GM19099 (cell line): ENCODE results near the gene SLC35F1.

ENCODE experiments used
- POLR2A ChIP-seq: IDR thresholded peaks from 3 replicates; pipeline ENCODE4 v1.6.1; 2011; ENCODE audit warnings: low read depth; ENCODE audit not compliant: insufficient read length; ENCODE audit errors: extremely low read depth

Gene SLC35F1

DNA sequence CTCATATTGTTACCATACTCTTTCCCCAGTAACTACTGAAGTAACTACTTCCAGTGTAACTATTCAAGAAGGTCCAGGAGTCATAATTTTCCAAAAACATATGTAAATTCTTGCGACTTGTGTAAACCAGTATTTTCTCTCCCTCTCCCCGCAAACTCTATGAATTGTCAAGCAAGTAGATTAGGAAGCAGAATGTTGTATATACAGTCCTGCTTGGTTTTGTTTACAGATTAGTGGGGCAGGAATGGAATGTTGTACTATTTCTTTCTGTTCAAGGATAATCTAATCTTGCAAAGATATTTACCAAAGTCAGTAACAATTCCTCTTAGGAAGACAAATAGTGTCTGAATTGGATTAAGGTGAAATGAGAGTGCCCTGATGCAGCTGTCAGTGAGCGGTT lies 406.1 kb downstream of the SLC35F1 start:
- no peak for TF ChIP-seq POLR2A

DNA sequence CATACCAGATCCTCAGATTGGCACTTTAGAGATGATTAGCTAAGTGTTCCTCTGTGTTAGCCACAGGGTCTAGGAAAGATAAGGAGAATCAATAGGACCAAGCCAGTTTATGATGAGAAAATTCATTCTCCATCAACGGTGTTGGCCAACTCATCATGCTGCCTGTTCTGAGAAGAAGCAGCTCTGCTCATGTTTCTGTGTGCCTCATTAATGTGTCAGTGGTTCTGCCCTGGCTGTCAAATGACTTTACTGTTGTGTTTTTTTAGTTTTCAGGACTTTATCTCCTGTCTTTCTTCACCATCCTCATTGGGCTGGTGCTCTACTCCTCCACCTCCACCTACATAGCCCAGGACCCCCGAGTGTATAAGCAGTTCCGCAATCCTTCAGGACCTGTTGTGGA lies 406.7 kb downstream of the SLC35F1 start:
- no peak for TF ChIP-seq POLR2A

DNA sequence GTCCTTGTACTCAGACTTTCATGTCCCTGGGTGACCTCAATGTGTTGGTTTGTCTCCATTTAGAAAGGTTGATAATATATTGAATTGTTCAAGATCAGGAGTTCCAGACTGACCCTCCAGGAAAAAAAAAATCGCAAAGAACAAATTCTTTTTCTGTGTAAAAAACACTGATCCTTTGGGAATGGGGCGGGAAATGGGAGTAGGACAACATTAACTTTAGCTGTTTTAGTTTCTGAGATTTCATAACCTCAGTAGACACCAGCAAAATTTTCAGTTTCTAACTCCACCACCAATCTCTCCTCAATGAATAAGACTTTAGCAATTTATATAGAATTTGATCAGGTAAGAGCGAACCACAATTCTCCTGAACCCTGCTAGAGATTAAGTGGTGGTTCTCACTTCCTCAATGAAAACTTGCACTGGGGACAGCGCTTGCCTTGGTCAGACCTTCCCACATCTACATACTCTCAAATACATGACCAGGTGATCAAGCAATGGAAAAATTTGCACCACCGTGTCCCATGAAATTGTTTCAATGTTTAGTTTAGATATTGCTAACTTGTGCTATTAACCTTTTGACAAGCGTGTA lies 409.8 kb downstream of the SLC35F1 start:
- no peak for TF ChIP-seq POLR2A

DNA sequence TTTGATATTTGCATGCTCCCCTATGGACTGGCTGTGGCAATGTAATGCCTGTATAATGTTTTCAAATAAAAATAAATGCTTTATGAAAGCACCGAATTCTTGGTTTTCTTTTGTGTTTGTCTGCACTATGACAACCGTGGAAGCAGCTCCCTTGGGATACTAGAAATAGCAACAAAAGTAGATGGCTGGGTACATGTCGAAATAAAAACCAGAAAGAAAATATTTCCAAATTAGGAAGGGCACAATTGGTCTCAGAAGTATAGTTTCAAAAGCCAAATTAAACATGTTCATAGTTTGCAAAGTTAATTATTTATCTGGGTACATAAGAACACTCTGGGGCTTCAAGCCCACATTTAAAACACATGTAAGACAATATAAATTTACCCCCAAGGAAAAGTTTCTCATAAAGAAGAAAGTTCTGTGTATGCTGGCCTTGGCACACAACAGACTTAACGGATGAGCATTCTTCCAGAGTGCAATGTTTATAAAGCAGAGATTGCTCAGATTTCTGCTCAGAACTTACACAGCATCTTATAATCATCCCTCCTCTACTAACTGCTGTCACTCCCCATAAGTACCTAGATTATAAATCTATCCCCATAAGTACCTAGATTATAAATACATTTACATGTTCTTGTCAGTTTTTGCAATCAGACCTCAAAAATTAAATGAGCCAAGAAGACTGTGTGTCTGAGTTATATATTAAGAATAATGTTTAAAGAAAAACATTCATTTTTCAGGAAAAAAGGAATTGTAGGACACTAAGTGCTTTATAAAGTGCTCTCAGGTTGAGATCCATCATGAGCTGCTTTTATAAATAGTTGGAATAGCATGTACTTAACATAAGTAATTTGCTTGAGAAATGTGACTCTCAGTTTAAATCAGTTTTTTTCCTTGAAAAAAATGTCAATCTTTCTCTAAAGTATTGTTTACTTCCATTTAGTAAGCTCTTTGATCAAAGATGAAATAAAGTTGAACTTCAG lies 410.8 kb downstream of the SLC35F1 start:
- no peak for TF ChIP-seq POLR2A

DNA sequence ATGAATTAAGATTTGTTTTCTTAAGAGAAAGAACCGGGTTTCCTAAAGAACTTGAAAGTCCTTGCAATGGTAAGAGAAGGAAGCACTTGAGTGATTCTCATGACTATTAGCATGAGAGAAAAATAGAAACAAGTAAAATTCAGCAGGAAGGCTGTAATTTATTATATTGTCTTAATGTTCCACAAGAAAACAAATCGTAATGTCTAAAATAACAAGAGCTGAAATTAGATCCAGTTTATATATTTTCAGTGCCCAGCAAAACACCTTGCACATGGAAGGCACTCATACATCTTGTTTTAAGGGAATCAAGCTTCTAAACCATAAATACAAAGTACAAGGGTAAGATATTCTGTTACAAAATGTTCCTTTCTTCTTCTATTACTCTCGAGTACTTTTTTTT lies 411.6 kb downstream of the SLC35F1 start:
- TF ChIP-seq POLR2A: no peak

DNA sequence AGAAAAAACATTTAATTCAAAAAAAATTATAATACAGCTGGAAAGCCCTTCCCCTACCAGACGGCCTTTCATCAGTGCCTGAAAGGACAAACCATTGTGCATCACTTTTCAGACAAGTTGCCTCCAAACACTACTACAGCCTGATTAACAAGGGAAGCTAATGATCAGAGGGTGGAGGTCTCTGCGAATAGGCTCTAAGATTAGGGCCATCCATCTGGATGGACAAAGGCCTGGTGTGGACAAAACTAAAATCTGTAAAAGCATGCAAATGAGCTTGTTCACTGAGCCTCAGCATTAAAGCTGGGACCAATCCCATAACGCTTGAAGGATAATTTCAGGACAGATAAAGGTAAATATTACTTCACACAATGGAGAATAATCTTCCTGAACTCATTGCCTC lies 412.4 kb downstream of the SLC35F1 start:
- TF ChIP-seq POLR2A: no peak

DNA sequence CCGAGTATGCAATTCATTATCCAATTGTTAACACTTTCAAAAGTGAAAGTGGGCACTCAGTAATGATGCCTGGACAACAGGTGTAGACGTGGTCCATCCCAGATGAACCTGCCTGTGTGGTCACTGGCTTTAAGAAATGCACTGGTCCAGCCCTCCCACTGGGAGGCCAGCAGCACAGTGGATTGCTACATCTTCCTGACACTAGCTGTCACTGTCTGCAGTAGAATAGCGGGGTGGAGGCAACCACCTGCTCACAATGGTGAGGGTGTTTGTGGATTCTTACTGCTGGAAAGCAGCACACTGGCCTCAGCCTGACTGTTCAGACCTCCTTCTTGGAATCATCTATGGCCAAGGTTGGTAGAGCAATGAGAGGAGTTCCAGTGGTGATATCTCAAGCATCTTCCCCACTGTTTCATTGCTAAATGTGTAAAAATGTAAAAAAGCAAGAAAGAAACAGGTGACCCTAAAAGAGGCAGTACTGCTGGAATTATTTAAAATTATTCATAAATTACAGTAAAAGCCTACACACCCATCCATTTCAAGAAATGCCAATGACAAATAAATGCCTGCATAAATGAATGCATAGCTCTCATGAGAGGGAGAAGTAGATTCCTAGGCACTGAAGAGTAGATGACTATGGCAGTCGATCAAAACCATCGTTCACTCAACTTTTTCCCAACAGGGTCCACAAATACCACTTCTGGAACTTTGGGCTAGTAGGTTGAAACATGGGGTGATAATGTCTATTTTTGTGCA lies 413.0 kb downstream of the SLC35F1 start:
- TF ChIP-seq POLR2A: no peak

DNA sequence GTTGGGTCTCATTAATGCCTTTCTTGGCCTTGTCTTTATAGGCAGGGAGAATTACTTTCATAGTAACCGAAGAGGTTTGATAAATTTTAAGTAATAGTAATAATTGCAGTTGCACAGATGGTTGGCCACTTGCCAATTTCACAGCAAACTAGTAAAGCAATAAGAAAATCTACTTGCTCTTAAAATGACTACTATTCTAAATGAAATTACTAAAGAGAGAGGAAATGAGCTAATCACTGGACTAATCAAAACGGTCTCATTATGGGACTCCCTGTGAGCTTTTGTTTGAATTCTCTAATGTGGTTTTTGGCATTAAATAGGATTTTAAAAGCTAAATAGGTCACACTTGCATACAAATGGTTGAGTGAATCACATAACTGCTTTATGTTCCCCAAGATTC lies 413.6 kb downstream of the SLC35F1 start:
- no peak for TF ChIP-seq POLR2A

DNA sequence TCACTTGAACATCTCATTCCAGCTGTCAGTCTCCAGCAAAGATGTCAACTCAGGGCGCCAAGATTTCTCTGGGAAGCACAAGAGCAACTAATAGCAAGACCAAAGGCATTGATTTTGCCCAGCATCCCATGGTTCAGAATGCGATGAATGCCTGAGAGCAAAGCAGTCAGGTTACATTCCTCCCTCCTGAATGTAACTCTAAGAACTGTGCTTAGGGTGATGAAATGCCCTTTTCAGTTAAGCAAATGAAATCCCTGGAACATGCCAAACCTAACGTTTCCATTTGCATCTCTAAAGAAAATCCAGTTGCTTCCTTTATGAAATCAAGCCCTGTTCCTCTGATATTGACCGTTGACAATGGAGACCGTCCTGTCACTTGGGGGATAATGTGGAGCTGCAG lies 417.1 kb downstream of the SLC35F1 start:
- no peak for TF ChIP-seq POLR2A

DNA sequence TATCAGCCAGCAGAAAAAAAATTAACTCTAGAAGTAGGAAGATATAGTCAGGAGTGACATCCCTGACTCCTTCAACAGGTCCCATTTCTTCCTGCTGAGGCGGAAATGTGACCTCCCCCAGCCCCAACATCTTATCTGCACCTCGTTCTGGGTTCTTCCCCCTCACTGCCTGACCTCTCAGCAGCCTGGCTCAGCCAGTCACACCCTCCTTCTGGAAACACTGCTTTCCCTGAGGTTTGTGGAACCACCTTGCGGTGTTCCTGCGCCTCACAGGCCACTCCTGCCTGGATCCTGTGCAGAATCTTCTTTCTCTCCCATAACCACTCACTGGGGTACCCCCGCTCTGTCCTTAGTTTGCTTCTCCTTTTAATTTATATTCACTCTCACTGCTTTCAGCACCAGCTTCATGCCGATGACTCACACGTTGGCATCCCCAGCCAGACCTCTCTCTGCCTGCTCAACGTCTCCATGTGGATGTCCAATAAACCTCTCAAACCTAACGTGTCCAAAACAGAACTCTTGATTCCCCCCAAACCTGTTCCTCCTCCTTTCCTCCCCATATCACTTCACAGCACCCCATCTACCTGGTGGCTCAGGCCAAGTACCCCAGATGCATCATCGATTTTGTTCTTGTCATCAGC lies 418.3 kb downstream of the SLC35F1 start:
- no peak for TF ChIP-seq POLR2A

DNA sequence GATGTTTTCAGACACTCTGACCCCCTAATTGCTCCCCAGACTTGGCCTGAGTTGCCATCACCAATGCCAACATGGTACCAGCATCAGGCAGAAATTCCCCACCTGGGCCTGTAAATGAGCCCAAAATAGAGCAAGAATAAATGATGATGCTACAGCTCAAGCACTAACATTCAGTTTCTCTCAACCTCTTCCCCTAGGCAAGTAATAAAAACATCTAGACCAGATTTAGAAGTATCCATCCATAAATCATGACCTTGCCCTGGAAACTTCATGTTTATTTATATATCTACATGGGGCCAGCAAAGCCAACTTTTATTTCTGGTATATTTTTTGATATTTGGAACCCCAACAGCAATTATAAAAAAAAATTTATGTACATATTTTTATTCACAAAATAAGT lies 419.6 kb downstream of the SLC35F1 start:
- no peak for TF ChIP-seq POLR2A

DNA sequence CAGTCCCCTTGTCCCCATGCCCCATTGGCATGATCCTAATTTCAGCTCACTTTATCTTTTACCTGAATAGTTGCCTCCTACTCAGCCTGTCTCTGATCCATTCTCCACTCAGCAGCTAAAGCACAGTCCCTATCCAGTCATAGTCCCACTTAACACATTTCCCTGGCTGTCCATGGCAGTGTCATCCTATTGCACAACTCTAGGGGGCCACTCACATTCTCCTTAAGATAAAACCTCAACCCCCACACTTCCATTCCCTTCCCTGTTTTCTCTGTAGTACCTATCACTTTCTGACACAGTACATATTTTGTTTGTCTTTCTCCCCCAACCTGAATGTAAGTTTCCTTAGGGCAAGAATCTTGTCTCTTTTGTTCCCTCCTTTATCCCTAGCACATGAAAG lies 420.2 kb downstream of the SLC35F1 start:
- TF ChIP-seq POLR2A: no peak

DNA sequence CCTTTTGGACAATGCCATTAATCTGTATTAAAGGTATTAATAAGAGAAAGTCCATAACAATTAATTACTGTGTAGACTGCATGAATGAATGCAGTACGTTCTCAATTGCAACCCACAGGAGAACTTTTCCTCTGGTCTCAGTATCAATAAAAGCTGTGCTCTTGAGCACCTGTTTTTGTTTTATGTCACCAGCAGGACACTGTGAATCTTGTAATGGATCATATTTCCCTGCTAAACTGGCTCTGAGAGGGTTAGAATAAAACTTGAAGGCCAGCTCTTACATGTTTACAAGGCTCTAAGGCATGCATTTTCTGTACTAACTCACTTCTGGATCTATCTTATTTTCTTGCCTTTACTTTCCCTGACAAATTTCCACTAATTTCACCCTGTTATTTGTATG lies 426.7 kb downstream of the SLC35F1 start:
- no peak for TF ChIP-seq POLR2A

DNA sequence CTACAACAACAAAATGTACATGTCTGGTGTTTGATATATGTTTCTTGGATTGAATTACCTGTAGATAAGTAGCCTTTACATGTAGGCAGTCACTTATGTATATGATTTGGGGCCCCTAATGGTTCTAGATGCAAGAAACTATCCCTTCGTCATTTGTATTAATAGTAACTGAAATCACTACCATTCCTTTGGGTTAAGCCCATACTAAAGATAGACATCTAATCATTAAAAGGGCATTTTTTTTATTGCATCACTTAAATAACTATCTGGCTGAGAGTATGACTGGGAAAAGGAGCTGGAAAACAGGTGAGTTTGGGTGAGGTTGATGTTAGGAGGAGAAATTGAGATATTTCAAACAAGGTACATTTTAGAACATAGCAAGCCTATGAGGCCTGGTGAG lies 427.6 kb downstream of the SLC35F1 start:
- no peak for TF ChIP-seq POLR2A

DNA sequence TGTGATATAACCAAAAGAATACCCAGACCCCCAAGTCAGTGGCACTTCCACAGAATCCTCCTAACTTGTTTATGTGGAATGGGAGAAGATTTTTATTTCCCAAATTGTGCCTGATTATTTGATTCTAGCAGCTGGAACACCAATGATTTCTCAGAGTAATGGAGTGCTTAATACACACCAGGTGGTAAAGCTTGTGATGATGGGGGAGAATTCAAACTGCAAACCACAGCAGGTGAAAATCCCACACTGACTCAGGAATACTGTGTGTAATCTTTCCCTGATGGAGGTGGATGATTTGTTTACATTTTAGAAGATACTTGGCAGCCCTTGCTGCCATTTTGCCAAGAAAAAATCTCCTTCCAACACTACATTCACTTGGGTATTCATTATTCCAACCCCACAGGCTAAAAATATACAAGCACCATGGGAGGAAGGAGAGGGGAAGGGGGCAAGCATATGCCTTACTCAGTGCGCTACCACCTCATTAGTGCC lies 428.3 kb downstream of the SLC35F1 start:
- no peak for TF ChIP-seq POLR2A
